GM06990 (cell line): ENCODE results near the gene KCNQ1OT1.

Experiments used
- DNase-seq: peaks from one replicate; pipeline ENCODE4 v3.0.0-alpha.2; 2011; ENCODE audit not compliant: insufficient read length; ENCODE audit errors: extremely low read depth
- H3K27me3 ChIP-seq: replicated peaks from 2 replicates; pipeline ENCODE4 v1.6.0; 2011; ENCODE audit warnings: low read length; ENCODE audit not compliant: control insufficient read depth, insufficient read depth
- H3K36me3 ChIP-seq: 2 replicates; pipeline ENCODE4 v1.5.1; 2011; ENCODE audit warnings: low read length; ENCODE audit not compliant: control insufficient read depth, insufficient read depth
- H3K4me3 ChIP-seq: replicated peaks from 2 replicates; pipeline ENCODE4 v1.5.1; 2011; ENCODE audit warnings: low read depth, mild to moderate bottlenecking, control low read depth, low read length
- CTCF ChIP-seq: IDR thresholded peaks from 2 replicates; pipeline ENCODE4 v1.5.1; 2011; ENCODE audit warnings: low read length, control low read depth, mild to moderate bottlenecking, inconsistent platforms; ENCODE audit not compliant: insufficient read depth, poor library complexity, severe bottlenecking

KCNQ1OT1 gene

DNA sequence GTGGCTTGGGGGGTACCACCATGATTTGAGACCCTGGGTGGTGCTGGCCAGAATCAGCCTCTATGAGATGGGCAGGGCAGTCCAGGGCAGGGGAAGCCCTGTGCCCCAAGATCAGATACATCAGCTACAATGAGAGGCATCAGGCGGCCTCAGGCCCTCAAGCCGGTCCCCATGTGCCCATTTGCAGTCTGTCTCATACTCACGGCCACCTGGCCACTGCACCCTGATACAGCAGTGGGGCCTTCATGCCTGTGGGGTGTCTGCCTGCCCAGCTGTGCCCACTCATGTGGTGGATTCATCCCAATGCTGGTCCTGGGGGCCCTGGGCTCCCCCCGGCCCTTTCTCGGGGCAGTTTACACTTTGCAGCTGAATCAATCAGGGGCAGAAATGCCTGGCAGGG lies 42.4 kb upstream of the KCNQ1OT1 start:
- TF ChIP-seq CTCF, result no peak
- Histone ChIP-seq H3K27me3 (no peaks in the 10 kb centered on the region; the same call in 1 of the 2 replicates), H3K4me3 (no peak overlapping the region), H3K36me3 (no peaks in the 10 kb centered on the region)
- no peak for DNase-seq

DNA sequence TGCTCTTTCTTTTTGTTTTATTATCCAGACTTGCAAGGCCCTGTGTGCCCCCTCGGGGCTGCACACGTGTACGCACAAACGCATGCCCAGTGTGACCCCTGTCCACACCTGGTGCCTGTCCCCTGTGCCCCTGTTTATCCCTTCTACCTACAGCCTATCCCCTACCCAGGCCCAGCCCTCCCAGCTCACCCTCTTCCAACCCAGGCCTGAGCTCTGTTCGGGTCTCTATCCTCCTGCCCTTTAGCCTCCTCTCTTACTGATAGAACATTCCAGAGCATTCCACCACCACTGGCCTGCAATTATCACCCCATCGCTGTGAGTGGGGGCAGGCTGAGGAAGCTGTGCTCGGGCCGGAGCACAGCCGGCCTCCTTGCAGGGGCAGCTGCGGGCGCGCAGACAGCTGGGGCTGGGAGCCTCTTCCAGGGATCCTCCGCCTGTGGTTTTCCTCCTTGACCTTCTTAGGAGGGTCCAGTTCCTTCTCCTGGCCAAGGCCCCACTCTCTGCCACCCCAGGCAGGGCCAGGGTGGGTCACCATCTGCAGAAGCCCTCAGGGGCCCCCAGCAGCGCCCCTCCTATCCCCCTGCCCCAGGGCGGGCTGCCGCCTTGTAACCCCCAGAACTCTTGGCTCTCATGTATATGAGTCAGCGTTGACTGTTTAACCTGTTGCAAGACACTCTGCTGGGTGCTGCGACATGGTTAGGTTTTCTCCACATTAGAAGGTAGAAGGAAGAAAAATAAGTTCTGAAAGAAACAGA lies 41.8 kb upstream of the KCNQ1OT1 start:
- H3K4me3 ChIP-seq, result no peak overlapping the region
- no peak for DNase-seq
- no peak for TF ChIP-seq CTCF

GRCh38 chr11:2741006-2741376 lies 41.2 kb upstream of the KCNQ1OT1 start:
- no peak overlapping the region for H3K4me3 ChIP-seq
- TF ChIP-seq CTCF, result no peak
- H3K27me3 ChIP-seq, result no peaks in the 10 kb centered on the region; the same call in 1 of the 2 replicates

More for the DNA sequence above, 41.8 kb upstream of the KCNQ1OT1 start:
- H3K27me3 ChIP-seq, result no peaks in the 10 kb centered on the region; the same call in 1 of the 2 replicates
- no peaks in the 10 kb centered on the region for H3K36me3 ChIP-seq

DNA sequence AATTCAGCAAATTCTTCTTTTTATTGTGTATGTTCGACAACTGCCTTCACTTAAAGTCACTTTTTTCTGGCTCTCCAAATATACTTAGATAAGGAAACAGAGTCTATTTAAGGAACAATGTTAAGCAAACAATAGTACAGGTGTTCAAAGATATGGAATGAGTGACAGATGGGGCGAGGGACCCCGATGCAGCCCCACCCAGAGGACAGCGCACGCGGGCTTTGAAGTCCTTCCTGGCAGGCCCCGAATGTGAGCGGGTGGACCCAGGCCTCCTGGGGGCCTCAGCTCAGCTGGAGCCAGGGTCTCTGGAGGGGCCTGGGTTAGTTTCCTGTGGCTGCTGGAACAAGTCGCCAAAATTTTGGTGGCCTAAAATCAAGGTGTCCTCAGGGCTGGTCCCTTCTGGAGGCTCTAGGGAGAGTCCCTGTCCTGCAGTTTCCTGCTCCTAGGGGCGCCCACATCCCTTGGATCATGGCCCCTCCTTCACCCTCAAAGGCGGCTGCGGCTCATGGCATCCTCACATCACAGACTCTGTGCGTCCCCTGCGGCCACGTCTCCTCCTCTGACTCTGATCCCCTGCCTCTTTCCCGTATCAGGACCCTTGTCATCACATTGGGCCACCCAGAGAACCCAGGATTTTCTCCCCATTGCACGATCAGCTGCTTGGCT lies 40.6 kb upstream of the KCNQ1OT1 start:
- H3K27me3 ChIP-seq, result no peaks in the 10 kb centered on the region; the same call in 1 of the 2 replicates
- no peak for DNase-seq
- H3K36me3 ChIP-seq, result no peaks in the 10 kb centered on the region
- TF ChIP-seq CTCF, result no peak
- H3K4me3 ChIP-seq, result no peak overlapping the region

More at GRCh38 chr11:2741006-2741376, 41.2 kb upstream of the KCNQ1OT1 start:
- no peaks in the 10 kb centered on the region for H3K36me3 ChIP-seq
- DNase-seq, result no peak

DNA sequence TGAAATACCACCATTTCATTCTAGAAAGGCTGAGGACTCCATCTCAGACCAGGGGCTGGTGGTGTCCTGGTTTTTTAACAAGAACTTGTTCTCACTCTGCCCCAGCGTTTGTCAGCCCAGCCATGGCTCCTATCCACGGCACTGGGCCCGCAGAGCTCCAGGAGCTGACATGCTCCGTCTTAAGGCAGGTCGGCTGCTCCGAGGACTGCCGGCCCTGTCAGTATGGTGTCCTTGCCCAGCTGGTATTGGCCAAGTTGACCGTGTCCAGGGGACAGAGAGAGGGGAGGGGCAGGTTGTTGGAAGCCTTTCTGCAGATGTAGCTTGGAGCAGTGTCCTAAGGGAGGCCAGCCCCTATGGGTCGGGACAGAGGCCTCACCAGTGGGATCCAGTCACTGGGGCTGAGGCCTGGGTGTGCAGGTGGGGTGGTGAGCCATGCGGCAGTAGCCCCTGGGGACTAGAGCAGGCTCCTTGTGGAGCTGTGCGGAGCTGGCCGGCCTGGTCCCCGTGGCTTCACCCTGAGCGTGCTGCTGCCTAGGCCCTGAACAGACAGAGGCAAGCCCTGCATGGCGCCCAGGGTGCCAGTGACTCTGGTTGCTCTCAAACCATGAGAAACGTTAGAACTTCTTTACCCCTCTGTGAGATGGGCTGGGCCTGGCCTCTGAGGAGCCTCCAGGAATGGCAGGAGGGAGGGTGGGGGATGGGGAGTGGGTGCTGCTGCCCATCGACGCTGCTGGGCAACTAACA lies 39.9 kb upstream of the KCNQ1OT1 start:
- no peak overlapping the region for H3K4me3 ChIP-seq
- H3K27me3 ChIP-seq, result no peaks in the 10 kb centered on the region; the same call in 1 of the 2 replicates
- no peak for TF ChIP-seq CTCF
- no peaks in the 10 kb centered on the region for H3K36me3 ChIP-seq
- no peak for DNase-seq
